ENCODE results near the gene RFPL4A. TPM values are rescaled to one million over a fixed set of nuclear protein-coding genes. Genes with fewer than 3 reads are reported as not detected.
"Not testable (repeated sequence)": the region's sequence is repeated elsewhere in the genome, so short reads cannot be mapped to it uniquely, and the experiment has no call there.

RFPL4A gene
- total RNA-seq, 1 donor from 2014 or later = not detected

DNA sequence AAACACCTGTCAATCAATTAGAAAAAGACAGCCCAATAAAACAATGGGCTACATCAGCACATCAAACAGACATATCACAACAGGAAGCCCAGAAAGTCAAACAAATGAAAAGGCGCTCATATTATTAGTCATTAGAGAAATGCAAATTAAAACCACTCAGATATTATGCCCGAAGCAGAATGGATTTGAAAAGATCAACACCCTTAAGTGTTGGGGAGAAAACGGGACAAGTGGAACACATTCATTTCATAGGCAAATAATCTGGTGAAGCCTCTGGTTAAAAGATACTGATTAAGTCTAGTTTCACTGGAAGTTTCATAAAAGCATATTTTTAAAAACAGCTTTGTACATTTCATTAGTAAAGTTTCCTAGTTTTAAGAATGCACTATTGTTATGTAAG lies 38.1 kb upstream of the RFPL4A start:
- H3K4me3 ChIP-seq (ENCODE audit: low read depth, low read length) = no peak overlapping the region
- no peak for DNase-seq (ENCODE audit: low read depth)
- TF ChIP-seq, protein P1, sequence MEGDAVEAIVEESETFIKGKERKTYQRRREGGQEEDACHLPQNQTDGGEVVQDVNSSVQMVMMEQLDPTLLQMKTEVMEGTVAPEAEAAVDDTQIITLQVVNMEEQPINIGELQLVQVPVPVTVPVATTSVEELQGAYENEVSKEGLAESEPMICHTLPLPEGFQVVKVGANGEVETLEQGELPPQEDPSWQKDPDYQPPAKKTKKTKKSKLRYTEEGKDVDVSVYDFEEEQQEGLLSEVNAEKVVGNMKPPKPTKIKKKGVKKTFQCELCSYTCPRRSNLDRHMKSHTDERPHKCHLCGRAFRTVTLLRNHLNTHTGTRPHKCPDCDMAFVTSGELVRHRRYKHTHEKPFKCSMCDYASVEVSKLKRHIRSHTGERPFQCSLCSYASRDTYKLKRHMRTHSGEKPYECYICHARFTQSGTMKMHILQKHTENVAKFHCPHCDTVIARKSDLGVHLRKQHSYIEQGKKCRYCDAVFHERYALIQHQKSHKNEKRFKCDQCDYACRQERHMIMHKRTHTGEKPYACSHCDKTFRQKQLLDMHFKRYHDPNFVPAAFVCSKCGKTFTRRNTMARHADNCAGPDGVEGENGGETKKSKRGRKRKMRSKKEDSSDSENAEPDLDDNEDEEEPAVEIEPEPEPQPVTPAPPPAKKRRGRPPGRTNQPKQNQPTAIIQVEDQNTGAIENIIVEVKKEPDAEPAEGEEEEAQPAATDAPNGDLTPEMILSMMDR (conservative IDR thresholded peaks at IDR 0.05; ENCODE audit: low read depth, low read length) = no peak

DNA sequence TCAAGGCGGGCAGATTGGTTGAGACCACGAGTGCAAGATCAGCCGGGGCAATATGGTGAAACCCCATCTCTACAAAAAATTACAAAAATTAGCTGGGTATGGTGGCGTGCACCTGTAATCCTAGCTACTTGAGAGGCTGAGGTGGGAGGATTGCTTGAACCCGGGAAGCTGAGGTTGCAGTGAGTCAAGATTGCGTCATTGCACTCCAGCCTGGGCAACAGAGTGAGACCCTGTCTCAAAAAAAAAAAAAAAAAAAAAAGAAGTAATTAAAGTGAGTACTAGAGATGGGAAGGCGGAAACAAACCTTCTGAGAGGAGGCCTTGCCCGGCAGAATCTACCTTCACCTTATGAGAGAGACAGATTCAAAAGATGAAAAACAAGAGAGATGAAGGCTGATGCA lies 35.4 kb upstream of the RFPL4A start:
- TF ChIP-seq, protein P1 (conservative IDR thresholded peaks at IDR 0.05; ENCODE audit: low read depth, low read length) = no peak
- no peak overlapping the region for H3K4me3 ChIP-seq (ENCODE audit: low read depth, low read length)
- no peak for DNase-seq (ENCODE audit: low read depth)

DNA sequence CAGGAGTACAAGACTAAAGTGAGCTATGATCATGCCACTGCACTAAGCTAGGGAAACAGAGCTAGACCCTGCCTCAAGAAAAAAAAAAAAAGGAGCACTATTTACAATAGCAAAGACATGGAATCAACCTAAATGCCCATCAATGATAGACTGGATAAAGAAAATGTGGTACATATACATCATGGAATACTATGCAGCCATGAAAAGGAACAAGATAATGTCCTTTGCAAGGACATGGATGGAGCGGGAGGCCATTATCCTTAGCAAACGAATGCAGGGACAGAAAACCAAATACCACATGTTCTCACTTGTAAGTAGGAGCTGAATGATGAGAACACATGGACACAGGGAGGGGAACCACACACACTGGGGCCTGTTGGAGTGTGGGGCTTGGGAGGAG lies 28.5 kb upstream of the RFPL4A start:
- H3K4me3 ChIP-seq (ENCODE audit: low read depth, low read length); DNase-seq (ENCODE audit: low read depth): not testable (repeated sequence)

DNA sequence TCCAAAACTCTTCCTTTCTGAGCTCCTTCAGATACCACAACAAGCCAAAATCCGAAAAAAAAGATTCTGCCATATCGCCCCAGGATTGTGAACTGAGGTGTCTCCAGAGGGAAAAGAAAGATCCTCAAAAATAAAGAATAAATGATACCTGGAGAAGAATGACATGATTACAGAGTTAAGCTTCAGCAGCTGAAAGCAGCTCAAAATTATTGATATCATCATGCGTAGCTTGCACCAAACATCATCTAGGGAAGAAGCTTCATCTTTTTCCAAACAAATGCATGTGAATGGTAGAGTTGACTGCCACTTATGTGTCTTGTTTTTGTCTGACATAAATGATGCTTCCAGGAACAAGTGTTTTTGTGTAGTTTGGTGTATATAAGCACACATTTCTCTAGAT lies 20.6 kb upstream of the RFPL4A start, which contains the start of gene NLRP9:
Gene NLRP9, minus strand, starts transcription at position 101 of the 400 bp plus-strand sequence. Its CDS starts 28 bp downstream, at position 73.
- H3K4me3 ChIP-seq (ENCODE audit: low read depth, low read length) = no peak within 1 kb of the TSS
- TF ChIP-seq, protein P1 (conservative IDR thresholded peaks at IDR 0.05; ENCODE audit: low read depth, low read length) = no peak
- no peak for DNase-seq (ENCODE audit: low read depth)

DNA sequence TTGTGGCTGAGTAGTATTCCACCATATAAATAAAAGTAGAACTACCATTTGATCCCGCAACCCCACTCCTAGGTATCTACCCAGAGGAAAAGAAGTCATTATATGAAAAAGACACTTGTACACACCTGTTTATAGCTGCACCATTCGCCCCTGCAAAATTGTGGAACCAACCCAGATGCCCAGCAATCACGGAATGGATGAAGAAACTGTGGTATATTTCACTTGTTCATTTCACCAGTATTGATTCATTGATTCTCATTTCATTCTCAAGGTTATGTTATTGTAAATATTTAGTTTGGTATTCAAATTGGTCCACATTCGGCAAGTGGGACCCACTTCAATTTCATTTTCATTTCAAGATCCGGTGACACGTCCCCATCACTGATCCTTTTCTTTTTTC lies 8.2 kb upstream of the RFPL4A start:
- no peak for DNase-seq (ENCODE audit: low read depth)
- H3K4me3 ChIP-seq (ENCODE audit: low read depth, low read length) = no peak overlapping the region
- TF ChIP-seq, protein P1 (conservative IDR thresholded peaks at IDR 0.05; ENCODE audit: low read depth, low read length) = no peak

DNA sequence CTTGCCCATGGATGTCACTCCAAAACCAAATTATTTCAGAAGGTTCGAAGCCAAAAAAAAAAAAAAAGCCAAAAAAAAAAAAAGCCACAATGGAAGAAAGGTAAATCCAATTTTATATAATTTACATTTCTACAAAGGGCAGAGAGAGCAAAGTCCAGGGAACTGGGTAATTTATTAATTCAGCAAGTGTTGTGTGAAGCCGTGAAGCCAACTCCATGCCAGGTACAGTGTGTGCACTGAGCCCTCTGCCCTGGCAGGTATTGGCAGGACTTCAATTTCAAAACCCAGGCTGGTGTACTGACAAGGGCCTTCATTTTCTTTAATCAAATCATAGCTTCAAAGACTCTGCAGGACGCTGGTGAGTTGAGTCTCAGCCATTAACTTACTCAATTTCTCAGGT lies 5.5 kb upstream of the RFPL4A start:
- no peak for DNase-seq (ENCODE audit: low read depth)
- TF ChIP-seq, protein P1 (conservative IDR thresholded peaks at IDR 0.05; ENCODE audit: low read depth, low read length) = no peak
- H3K4me3 ChIP-seq (ENCODE audit: low read depth, low read length) = no peak overlapping the region

DNA sequence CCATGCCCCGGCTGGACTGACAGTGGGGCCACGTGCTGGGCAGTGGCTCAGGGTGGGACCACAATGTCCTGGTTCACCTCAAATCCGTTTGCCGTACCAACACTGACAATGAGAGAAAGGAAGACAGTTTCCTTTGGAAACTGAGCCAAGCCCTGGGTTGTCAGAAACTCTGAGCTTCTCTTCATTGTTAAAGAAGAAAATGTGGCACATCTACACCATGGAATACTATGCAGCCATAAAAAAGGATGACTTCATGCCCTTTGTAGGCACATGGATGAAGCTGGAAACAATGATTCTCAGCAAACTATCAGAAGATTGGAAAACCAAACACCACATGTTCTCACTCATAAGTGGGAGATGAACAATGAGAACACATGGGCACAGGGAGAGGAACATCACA lies 2.1 kb upstream of the RFPL4A start:
- H3K4me3 ChIP-seq (ENCODE audit: low read depth, low read length); DNase-seq (ENCODE audit: low read depth): not testable (repeated sequence)

DNA sequence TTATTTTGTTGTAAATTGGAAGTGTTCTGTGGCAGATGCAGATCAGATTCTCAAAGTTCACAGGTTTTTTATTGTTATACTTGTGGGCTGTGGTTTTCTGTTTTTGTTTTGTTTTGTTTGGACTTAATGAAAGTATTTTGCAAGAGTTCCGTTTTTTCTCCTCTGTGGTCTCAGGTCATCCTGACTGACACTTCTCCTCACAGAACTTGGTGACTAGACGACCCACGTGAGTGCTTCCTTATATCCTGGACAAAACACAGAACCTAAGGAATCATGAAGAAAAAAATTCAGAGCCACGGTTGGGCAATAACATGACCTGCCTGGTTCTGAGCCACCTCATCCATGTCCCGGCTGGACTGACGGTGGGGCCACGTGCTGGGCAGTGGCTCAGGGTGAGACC lies 7.6 kb downstream of the RFPL4A start:
- TF ChIP-seq, protein P1 (conservative IDR thresholded peaks at IDR 0.05; ENCODE audit: low read depth, low read length) = no peak
- no peak for DNase-seq (ENCODE audit: low read depth)
- H3K4me3 ChIP-seq (ENCODE audit: low read depth, low read length) = no peak overlapping the region

DNA sequence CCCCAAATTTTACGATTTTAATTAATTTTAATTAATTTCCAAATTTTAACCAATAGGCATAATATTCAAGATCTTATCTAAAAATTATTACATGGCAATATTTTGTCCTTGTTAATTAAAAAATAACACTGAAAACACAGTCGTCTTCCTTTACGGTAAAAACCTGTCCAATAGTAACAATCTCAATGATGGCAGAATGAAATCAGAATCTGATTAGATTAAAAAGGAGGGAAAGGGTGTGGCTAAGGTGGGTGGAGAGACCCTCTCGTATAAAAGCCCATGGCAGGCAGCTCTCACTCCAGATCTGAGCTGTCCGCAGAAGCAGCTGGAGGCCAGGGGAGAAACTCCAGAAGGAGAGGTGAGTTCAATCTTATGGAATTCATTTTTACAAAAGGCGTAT lies 9.9 kb downstream of the RFPL4A start, which contains the start of gene RFPL4AL1:
Gene RFPL4AL1, plus strand, starts transcription at position 301 of the 400 bp plus-strand sequence. CDS start 2,687 bp downstream, outside the sequence.
- DNase-seq (ENCODE audit: low read depth); H3K4me3 ChIP-seq (ENCODE audit: low read depth, low read length): not testable (repeated sequence)

DNA sequence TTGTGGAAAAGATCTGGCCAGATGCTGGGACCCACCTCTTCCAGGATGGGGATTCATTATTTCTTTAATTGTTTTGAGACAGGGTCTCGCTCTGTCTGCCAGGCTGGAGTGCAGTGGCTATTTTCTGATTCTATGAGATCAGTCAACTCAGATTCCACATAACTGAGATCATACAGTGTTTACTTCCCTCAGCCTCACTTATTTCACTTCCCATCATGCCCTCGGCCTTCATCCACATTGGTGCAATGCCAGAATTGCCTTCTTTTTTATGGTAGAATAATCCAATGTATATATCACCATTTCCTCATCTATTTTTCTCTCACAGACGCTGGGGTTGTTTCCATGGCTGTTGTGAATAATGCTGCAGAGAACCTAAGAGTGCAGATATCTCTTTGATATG lies 10.7 kb downstream of the RFPL4A start:
- not testable (repeated sequence) for DNase-seq (ENCODE audit: low read depth); H3K4me3 ChIP-seq (ENCODE audit: low read depth, low read length)
